ENCODE data around the gene CHRNB4.

CHRNB4 gene

DNA sequence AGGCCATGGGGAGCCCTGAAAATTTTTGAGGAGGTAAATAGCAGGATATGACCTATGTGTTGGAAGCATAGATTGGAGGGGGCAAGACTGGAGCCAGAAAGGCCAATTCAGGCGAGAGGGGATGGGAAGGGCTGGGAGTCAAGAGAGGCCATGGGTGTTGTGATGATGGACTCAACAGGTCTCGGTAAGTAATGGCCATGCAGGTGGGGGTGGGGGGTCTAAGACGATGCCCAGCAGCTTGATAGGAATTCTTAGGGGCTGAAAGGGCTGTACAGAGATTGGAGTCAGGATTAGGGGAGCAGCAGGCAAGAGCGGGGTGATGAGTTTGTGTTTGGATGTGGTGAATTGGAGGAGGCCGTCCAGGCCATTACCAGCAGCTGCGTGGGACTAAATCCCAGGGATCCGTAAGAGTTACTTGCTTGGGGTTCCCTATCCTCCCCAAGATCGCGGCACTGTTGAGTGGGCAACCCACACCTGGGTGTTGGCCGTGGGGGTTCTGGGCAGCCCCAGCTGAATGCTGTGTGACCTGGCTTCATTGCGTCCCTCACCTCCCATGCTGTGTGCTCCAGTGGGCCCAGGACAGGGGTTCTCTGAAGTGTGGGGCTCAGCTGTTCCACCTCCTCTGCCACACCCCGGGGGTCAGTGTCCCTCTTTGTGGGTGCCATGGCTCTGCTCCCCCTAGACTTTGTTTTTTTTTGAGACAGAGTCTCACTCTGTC is 41.8 kb upstream of the CHRNB4 start:
- no peaks in the 10 kb centered on the region for H3K9me3 ChIP-seq
- H3K27me3 ChIP-seq: no peaks in the 10 kb centered on the region
- H3K4me3 ChIP-seq (ENCODE audit: low read depth, low read length): no peak overlapping the region
- DNase-seq: no peak
- peaks cover 2% of the 10 kb centered on the region; the same call in 1 of the 2 replicates for H3K36me3 ChIP-seq
- H3K4me1 ChIP-seq: peaks cover 56% of the 10 kb centered on the region
- TF ChIP-seq, protein P1, sequence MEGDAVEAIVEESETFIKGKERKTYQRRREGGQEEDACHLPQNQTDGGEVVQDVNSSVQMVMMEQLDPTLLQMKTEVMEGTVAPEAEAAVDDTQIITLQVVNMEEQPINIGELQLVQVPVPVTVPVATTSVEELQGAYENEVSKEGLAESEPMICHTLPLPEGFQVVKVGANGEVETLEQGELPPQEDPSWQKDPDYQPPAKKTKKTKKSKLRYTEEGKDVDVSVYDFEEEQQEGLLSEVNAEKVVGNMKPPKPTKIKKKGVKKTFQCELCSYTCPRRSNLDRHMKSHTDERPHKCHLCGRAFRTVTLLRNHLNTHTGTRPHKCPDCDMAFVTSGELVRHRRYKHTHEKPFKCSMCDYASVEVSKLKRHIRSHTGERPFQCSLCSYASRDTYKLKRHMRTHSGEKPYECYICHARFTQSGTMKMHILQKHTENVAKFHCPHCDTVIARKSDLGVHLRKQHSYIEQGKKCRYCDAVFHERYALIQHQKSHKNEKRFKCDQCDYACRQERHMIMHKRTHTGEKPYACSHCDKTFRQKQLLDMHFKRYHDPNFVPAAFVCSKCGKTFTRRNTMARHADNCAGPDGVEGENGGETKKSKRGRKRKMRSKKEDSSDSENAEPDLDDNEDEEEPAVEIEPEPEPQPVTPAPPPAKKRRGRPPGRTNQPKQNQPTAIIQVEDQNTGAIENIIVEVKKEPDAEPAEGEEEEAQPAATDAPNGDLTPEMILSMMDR (IDR thresholded peaks at IDR 0.05; ENCODE audit: low read depth, low read length): no peak

DNA sequence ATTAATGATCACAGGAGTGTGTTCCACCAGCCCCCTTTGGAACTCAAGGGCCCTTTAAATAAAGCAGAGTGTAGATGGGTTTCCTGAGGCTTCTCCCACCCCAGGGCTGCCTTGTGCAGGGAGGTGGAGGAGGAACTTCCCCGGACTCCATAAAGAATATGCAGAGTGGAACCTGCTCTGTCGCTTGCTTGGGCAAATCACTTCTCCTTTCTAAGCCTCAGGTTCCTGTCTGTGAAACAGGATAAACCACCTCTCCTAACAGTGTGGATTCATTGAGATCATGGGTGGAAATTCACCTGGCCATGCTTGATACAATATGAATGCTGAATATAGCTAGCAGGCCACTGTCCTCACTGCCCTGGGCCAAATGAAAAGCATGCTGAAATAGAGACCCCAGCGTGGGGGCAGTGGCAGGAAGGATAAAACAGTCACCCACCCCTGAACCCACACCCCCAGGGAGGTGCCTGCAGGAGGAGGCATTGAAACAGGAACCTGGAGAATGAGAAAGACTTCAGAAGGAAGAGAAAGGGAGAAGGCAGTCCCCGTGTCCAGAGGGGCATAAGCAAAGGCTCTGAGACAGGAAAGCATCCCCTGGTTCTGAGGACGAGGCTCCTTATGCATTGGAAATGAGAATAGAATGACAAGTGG is 41.1 kb upstream of the CHRNB4 start:
- Histone ChIP-seq H3K4me1 (peaks cover 56% of the 10 kb centered on the region), H3K27me3 (no peaks in the 10 kb centered on the region)

DNA sequence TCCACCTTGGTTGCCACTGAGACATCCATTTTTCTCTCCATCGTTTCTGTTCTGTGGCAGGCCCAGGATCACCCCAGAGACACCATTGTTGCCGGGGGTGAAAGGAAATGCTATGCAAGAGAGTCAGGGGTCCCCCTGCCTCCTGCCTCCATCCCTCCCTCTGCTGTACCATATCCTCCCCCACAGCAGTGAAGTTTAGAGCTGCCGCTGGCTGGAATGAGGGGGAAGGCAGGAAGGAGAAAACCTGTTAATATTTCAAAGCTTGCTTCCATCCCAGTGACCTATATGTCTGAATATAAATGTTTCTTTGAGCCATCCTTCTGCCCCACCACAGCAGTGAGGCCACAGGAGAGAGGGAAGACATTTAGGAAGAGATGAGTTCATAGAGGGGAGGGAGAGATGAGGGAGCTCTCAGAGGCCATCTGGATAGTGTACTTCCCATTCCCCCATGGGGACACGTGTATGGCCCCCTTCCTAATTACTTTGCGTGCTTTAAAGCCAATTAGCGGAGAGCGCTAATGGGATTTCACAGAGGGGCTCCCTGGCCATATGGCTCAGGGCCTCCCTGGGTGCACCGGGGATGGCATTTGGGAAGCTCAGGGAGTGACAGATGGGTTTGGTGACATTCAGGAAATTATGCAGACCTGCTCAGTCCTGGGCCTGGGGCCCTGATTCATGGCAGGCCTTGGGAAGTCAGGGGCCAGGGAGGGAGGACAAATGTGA is 40.4 kb upstream of the CHRNB4 start:
- Histone ChIP-seq H3K27me3 (no peaks in the 10 kb centered on the region), H3K4me3 (ENCODE audit: low read depth, low read length) (no peak overlapping the region), H3K9me3 (no peaks in the 10 kb centered on the region), H3K4me1 (peaks cover 56% of the 10 kb centered on the region), H3K36me3 (peaks cover 2% of the 10 kb centered on the region; the same call in 1 of the 2 replicates)
- peak; percentile 95 for DNase-seq
- TF ChIP-seq, protein P1 (IDR thresholded peaks at IDR 0.05; ENCODE audit: low read depth, low read length): no peak

More for the DNA sequence above, 41.1 kb upstream of the CHRNB4 start:
- TF ChIP-seq, protein P1 (IDR thresholded peaks at IDR 0.05; ENCODE audit: low read depth, low read length): no peak
- H3K36me3 ChIP-seq: peaks cover 2% of the 10 kb centered on the region; the same call in 1 of the 2 replicates
- no peaks in the 10 kb centered on the region for H3K9me3 ChIP-seq
- DNase-seq: peak; percentile 28
- no peak overlapping the region for H3K4me3 ChIP-seq (ENCODE audit: low read depth, low read length)

DNA sequence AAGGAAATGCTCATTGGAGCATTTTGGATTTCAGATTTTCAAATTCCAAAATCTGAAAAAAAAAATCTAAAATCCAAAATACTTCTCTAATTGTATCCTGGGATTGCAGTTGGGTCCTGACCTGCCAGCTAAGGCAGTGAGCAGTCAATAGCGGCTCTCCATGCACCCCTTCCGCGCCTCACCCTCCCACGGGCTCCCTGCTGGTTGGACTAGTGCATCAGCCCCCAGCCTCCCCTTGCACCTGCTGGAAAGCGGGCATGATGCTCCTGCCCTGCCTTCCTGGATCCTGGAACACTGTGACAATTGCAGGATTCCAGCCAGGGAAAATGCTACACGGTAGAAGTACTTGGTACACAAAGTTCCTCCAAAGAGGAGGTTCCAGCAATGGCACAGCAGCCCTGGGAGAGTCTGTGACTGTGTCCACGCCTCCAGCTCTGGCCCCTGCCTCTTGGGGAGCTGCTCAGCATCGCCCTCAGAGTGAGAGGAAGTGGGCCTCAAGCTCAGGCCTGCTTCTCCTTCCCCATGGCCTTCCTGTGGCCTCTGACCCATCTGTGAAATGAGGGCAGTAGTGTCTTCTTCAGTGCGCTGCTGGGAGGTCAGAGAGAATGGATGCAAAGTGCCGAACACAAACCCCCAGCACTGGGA is 39.5 kb upstream of the CHRNB4 start:
- peaks cover 2% of the 10 kb centered on the region; the same call in 1 of the 2 replicates for H3K36me3 ChIP-seq
- no peak overlapping the region for H3K4me3 ChIP-seq (ENCODE audit: low read depth, low read length)
- TF ChIP-seq, protein P1 (IDR thresholded peaks at IDR 0.05; ENCODE audit: low read depth, low read length): no peak
- no peaks in the 10 kb centered on the region for H3K9me3 ChIP-seq
- peaks cover 53% of the 10 kb centered on the region for H3K4me1 ChIP-seq
- H3K27me3 ChIP-seq: no peaks in the 10 kb centered on the region
- DNase-seq: peak; percentile 37

DNA sequence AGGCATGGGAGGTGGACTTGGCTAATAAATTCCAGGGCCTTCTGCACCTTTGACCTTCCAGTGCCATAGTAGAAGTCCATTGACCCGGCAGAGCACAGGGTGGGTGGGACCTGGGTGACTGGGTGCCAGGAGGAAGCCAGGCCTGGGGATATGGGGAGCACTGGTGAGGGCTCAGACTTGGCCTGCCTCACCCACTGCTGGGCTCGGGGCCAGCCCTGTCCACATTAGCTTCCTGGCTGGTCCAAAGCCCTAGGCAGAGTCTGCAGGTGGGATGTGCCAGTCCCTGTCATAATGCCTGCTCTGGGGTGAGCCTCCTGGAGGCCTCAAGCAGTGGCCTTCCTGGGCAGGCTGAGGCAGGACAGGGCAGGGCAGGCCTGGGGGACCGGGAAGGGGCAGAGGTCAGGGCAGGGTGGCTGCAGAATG is 38.1 kb upstream of the CHRNB4 start:
- TF ChIP-seq, protein P1 (IDR thresholded peaks at IDR 0.05; ENCODE audit: low read depth, low read length): no peak
- peaks cover 56% of the 10 kb centered on the region for H3K4me1 ChIP-seq
- H3K36me3 ChIP-seq: no peaks in the 10 kb centered on the region
- H3K27me3 ChIP-seq: no peaks in the 10 kb centered on the region
- no peaks in the 10 kb centered on the region for H3K9me3 ChIP-seq
- DNase-seq: peak; percentile 38
- no peak overlapping the region for H3K4me3 ChIP-seq (ENCODE audit: low read depth, low read length)

All from BE2C (cell line).